Activated effector memory CD4-positive, alpha-beta T cell treated with Interleukin-2 at 50 U/mL for 16 hours (primary cell): Measurements from ENCODE around the gene PRSS33.

ENCODE experiments used
- DNase-seq: peaks from one replicate; pipeline ENCODE4 v3.0.0-alpha.2; 2020

PRSS33 gene

DNA sequence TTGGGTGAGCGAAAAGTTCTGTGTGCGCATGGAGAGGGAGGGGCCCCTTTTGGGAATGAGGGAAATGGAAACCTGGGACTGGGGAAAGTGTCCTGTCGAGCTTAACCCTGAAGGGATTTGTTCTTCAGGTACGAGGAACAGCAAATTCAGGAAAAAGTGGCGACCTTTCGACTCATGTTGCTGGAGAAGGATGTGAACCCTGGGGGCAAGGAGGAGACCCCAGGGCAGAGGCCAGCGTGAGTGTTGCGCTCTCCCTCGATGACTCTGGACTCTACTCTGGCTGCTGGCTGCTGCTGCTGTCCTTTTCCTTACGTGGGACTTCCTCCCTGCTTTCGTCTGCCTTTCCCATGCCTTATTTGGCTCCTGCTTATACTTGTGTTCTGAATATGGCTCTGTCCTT is 30.0 kb downstream of the PRSS33 start:
- DNase-seq = no peak

DNA sequence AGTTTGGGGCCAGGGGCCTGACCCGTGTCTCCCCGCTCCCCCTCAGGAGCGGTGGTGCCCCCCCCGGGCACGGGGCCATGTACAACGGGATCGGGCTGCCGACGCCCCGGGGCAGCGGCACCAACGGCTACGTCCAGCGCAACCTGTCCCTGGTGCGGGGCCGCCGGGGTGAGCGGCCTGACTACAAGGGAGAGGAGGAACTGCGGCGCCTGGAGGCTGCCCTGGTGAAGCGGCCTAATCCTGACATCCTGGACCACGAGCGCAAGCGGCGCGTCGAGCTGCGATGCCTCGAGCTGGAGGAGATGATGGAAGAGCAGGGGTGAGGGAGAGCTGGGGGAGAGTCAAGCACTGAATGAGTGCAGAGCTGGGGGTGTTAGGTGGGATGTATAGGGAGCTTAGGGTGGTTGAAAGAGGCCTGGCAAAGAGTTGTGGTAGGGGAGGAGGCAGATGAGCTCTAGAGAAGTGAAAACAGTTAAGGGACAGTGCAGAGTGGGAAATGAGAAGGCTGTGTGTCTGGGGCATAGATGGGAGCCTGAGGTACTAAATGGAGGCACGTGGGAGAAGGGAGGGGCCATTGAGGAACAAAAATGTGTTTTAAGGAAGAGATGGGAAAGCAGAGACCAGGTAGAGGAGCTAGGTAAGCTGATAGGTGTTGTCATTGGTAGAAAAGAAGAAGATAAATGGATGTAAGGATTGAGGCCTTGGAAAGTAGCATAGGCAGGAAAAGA is 30.9 kb downstream of the PRSS33 start:
- DNase-seq = no peak

DNA sequence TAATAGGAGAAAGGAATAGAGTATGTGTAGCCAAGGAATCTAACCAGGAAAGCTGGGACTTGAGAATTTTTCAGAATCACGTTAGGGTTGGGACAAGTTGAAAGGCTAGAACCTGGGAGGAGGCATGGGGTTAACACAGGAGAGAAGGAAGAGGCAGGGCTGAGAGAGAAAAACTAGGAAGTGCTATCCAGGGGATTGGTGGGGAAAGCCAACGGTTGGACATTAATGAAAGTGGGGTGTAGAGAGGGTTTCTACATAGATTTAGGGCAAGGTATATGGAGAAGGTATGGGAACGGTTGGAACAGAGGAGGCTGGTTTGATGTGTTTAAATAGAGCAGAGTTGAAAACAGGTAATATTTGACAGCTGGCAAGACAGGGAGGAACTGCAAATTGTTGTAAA is 32.2 kb downstream of the PRSS33 start:
- DNase-seq = no peak

DNA sequence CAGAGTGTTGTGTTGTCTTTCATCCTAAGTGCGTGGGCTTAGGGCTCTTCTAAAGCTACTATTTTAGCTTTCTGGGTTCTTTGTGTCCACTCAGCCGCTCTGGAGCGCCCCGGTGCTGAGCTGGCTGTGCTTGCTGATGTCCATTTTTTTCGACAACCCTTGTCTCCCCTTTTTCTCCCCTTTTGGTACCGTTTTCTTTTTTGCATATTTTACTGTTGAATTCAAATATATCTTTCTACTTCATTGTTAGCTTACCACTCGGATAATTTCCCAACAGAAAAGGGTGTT is 33.7 kb downstream of the PRSS33 start:
- no peak for DNase-seq

- no peak for DNase-seq
These were observed 34.3 kb downstream of the PRSS33 start for GRCh38 chr16:2752850-2753732.

DNA sequence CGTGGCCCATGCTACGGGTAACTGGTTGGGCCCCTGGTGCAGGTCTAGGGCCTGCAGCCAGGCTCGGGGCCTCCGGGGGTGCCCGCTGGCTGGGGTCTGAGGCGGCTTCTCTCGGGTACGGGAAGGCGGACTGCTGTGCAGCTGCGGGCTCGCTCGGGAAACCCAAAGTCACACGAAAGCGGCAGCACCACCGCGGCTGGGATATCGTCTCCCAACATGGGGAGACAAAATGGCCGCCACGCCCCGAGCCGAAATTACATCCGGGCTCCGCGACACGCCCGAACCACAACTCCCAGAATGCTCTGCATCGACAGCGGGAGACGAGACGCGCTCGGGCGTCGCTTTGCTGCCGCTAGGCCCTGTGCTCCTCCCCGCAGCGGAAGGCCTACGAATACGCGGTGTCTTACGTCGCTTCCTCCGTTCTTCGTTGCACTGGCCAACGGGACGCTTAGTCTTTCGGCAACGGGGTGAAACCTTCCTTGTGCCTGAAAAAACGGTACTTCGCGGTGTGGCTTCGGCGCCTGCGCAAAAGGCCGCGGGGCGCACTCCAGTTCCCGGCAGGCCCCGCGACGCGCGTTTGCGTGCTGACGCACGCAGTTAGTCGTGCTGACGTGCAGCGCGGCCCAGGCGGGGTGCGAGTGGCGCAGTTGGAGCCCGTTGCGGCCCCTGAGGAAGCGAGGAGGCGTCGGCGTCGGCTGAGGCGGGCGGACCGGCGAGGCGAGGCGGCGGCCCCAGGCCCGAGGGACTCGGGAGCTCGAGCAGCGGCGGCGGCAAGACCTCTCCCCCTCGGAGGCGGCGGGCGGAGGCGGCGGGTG is 35.1 kb downstream of the PRSS33 start, which contains the start of gene SRRM2:
TSS of gene SRRM2 (plus strand) at position 604 of the 815 bp plus-strand sequence. CDS start 3,727 bp downstream, outside the sequence.
- DNase-seq = peak; percentile 94

GRCh38 chr16:2751577-2752034 is 35.8 kb downstream of the PRSS33 start:
- no peak for DNase-seq

GRCh38 chr16:2749936-2750335 is 37.4 kb downstream of the PRSS33 start:
- no peak for DNase-seq

DNA sequence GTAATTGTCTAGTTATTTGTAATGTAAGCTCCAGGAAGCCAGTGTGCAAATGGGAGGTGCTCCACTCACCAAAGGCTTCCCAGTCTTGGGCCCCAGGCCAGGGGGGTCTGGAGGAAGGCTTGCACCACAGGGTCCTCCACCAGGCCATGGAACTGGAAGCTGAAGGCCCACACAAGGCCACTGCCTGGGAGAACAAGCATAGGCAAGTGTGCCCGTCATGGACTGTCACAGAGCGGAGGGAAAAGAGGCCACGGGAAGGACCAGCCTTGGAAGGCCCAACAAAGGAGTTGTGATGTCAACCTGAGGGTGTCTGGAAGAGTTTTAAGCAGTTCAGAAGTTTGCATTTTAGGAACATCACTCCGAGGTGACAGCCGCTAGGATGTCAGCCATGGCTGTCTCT is 37.9 kb downstream of the PRSS33 start:
- DNase-seq = no peak

DNA sequence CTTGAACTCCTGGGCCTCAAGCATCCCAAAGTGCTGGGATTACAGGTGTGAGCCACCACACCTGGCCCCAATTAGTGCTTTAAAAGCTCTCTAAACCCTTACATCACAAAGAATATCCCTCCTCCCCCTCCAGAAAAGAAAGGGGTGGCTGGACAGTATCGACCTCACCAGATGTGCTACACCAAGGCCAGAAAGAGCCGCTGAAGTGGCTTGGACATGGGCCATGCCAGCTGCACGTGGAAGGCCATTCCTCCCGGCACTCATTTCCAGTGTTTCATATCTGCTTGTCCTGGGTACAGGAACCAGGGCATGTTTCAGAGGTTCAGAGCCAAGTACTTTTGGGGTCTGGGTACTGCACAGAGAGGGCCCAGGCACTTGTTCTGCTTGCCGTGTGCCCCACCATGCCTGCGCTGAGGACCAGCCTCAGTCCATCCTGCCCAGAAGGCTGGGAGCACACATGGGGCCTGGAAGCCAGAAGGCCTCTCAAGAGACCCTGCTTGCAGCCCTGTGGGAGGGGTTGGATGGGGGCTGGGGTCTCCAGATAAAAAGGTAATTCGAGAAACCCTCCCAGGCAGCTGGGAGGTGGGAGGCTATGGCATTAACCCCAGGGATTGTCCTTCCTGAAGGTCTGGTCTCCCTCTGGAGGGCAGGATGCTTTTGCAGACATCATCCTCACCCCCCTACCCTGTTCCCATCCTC is 38.5 kb downstream of the PRSS33 start:
- DNase-seq = no peak

DNA sequence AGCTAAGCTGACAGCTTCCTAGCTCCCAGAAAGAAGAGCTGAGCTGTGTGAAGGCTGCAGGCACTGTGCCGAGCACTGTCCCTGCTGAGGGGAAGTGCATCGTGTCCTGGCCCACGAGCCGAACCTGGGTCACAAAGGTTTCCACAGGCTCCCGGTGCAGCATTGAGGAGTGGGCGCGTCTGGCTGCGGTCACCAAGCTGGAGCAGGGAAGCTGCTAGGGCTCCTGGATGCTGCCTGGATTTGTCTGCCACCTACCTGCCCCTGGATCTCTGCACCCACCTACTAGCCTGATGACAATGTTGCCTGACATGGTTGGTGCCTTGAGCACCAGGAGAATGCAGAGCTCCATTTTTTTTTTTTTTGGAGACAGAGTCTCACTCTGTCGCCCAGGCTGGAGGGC is 41.4 kb downstream of the PRSS33 start:
- no peak for DNase-seq

DNA sequence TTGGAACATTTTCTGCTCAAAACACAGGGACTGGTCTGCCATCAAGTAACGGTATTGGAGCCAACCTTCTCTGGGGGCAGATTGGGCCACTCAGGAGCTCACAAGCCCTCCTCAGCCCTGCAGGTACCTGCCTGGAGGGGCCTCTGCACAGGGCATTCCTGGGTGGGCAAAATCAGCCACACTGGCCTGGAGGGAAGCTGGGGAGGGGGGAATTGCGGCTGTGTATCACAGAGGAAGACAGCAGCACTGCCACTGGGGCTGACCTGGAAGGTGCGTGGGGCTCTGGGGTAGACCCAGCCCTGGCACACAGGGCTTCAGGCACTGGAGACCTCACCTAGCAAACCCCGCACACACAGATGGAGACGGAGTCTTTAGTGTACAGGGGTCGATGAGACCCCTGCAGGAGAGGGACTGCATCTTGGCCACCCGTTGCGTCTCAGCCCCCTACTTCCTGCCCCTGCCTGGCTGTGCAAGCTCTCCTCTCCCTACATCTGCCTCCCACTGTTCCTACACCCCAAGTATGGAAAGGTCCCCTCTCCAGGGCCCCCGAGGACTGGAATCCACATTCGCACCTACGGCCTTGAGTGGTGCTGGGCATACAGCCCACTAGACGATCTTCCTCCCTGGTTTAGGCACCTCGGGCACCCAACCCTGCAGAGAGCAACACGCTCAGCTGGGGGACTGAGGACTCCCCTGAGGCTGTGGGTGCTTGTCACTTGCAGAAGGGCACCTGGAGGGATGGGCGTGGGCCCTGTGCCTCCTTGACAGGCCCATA is 42.1 kb downstream of the PRSS33 start:
- DNase-seq = no peak

- DNase-seq = no peak
These were observed 42.6 kb downstream of the PRSS33 start for GRCh38 chr16:2744711-2745110.

GRCh38 chr16:2743007-2743810 is 44.2 kb downstream of the PRSS33 start:
- no peak for DNase-seq

- no peak for DNase-seq
These were observed 44.9 kb downstream of the PRSS33 start for GRCh38 chr16:2742323-2743006.

- DNase-seq = no peak
These were observed 46.2 kb downstream of the PRSS33 start for GRCh38 chr16:2741168-2741567.

DNA sequence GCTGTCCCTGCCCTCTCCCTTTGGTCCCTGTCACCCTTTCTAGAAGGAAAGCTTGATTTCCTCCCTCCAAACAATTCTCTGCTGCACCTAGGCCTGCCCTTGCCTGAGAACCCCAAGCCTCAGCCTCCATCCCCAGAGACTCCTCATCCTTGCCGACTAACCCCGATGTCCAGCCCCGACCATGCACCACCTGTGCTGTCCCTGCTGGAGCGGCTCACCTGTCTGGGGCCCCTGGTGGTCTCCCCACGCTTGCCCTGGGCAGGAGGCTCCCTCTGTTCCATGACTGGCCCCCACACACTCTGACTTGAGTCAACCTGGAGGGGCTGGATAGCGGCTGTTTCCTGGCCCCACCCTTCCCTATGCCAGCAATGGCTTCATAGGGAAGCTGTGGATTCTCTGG is 46.9 kb downstream of the PRSS33 start:
- DNase-seq = no peak

- DNase-seq = no peak
These were observed 47.5 kb downstream of the PRSS33 start for GRCh38 chr16:2739625-2740430.

GRCh38 chr16:2738615-2739014 is 48.7 kb downstream of the PRSS33 start:
- DNase-seq = no peak
